ENCODE data around the gene IFI27.

DNA sequence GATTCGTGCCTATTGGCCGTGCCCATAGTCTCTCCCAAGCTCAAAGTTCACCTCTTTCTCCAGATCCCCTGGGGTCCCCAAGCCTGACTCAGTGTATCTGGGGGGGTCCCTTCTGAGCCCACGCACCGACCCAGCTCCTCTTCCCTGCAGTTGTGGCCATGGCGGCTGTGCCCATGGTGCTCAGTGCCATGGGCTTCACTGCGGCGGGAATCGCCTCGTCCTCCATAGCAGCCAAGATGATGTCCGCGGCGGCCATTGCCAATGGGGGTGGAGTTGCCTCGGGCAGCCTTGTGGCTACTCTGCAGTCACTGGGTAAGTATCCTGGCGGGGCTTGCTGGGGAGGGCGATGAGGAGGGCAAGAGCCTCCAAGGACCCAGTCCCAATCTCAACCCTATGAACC is 5.1 kb downstream of the IFI27 start:
- TF ChIP-seq, protein P1, sequence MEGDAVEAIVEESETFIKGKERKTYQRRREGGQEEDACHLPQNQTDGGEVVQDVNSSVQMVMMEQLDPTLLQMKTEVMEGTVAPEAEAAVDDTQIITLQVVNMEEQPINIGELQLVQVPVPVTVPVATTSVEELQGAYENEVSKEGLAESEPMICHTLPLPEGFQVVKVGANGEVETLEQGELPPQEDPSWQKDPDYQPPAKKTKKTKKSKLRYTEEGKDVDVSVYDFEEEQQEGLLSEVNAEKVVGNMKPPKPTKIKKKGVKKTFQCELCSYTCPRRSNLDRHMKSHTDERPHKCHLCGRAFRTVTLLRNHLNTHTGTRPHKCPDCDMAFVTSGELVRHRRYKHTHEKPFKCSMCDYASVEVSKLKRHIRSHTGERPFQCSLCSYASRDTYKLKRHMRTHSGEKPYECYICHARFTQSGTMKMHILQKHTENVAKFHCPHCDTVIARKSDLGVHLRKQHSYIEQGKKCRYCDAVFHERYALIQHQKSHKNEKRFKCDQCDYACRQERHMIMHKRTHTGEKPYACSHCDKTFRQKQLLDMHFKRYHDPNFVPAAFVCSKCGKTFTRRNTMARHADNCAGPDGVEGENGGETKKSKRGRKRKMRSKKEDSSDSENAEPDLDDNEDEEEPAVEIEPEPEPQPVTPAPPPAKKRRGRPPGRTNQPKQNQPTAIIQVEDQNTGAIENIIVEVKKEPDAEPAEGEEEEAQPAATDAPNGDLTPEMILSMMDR (IDR thresholded peaks at IDR 0.05): no peak
- no peak for TF ChIP-seq EP300 (IDR thresholded peaks at IDR 0.05)
- no peak for TF ChIP-seq POLR2A (IDR thresholded peaks at IDR 0.05)

Measured in ovary (tissue), 3 donors.